Common myeloid progenitor, CD34-positive (primary cell): ENCODE measurements around the gene FOXL1.
"Not testable (repeated sequence)": the region's sequence is repeated elsewhere in the genome, so short reads cannot be mapped to it uniquely, and the experiment has no call there.

Experiments used
- CTCF ChIA-PET: fragments of 350-600 bp; sonication (Branson Sonifier 250); formaldehyde crosslinking; loops from one replicate; lab custom pipeline; 2021; ENCODE audit warnings: antibody characterized with exemption; lab: Charles Lee
- POLR2A ChIA-PET: fragments of 350-600 bp; sonication (Branson Sonifier 250); formaldehyde crosslinking; loops from one replicate; lab custom pipeline; 2021; ENCODE audit warnings: antibody characterized with exemption; lab: Charles Lee
- DNase-seq, 3 donors: peaks; one replicate each; pipeline versions ENCODE4 v3.0.0 to v3.0.0-alpha.2; 2013
- H3K27ac ChIP-seq, 2 experiments: 1 replicate in 1 of 2; 2 replicates in 1 of 2; pipeline ENCODE4 v1.7.0; 2013; ENCODE audit warnings: inconsistent platforms in 2 of 2, low read length in 2 of 2, mild to moderate bottlenecking in 2 of 2, low read depth in 1 of 2, moderate library complexity in 1 of 2; ENCODE audit not compliant: severe bottlenecking in 2 of 2, insufficient read depth in 1 of 2, poor library complexity in 1 of 2
- H3K27me3 ChIP-seq, 5 experiments: replicated peaks in 2 of 5; 1 replicate in 3 of 5; 2 replicates in 2 of 5; pipeline versions ENCODE4 v1.6.1 to v1.7.0; 2013; ENCODE audit warnings: low read length in 4 of 5, mild to moderate bottlenecking in 2 of 5, moderate library complexity in 2 of 5, inconsistent platforms in 1 of 5; ENCODE audit not compliant: insufficient read depth in 5 of 5, control insufficient read depth in 4 of 5
- H3K36me3 ChIP-seq, 4 experiments: 1 replicate in 2 of 4; 2 replicates in 2 of 4; pipeline versions ENCODE4 v1.6.1 to v1.7.0; 2013; ENCODE audit warnings: low read length in 3 of 4, control low read depth in 1 of 4, mild to moderate bottlenecking in 1 of 4; ENCODE audit not compliant: control insufficient read depth in 4 of 4, insufficient read depth in 4 of 4
- H3K4me1 ChIP-seq, 4 experiments: 1 replicate in 3 of 4; 2 replicates in 1 of 4; pipeline versions ENCODE4 v1.6.1 to v1.7.1; 2013; ENCODE audit warnings: low read length in 3 of 4, mild to moderate bottlenecking in 3 of 4, control low read depth in 1 of 4, inconsistent platforms in 1 of 4, moderate library complexity in 1 of 4; ENCODE audit not compliant: control insufficient read depth in 4 of 4, insufficient read depth in 4 of 4; ENCODE audit errors: control extremely low read depth in 1 of 4
- H3K4me3 ChIP-seq, 7 experiments: 1 replicate in 4 of 7; 2 replicates in 3 of 7; pipeline versions ENCODE4 v1.5.1 to v1.7.0; 2013; ENCODE audit warnings: mild to moderate bottlenecking in 7 of 7, low read length in 6 of 7, moderate library complexity in 6 of 7, inconsistent platforms in 2 of 7, low read depth in 2 of 7, control low read depth in 1 of 7; ENCODE audit not compliant: insufficient read depth in 4 of 7, control insufficient read depth in 1 of 7; ENCODE audit errors: extremely low read depth in 1 of 7
- H3K9me3 ChIP-seq, 5 experiments: 1 replicate in 4 of 5; 2 replicates in 1 of 5; pipeline versions ENCODE4 v1.6.1 to v1.7.1; 2013; ENCODE audit warnings: low read length in 4 of 5, mild to moderate bottlenecking in 2 of 5, inconsistent platforms in 1 of 5, low read depth in 1 of 5, moderate library complexity in 1 of 5; ENCODE audit not compliant: control insufficient read depth in 4 of 5, insufficient read depth in 2 of 5; ENCODE audit errors: control extremely low read depth in 1 of 5
- WGBS: methylation state at CpG from one replicate; pipeline ENCODE4 v1.1.5; 2013; ENCODE audit not compliant: insufficient coverage; 5-methylcytosine and 5-hydroxymethylcytosine counted together

The FOXL1 gene

DNA sequence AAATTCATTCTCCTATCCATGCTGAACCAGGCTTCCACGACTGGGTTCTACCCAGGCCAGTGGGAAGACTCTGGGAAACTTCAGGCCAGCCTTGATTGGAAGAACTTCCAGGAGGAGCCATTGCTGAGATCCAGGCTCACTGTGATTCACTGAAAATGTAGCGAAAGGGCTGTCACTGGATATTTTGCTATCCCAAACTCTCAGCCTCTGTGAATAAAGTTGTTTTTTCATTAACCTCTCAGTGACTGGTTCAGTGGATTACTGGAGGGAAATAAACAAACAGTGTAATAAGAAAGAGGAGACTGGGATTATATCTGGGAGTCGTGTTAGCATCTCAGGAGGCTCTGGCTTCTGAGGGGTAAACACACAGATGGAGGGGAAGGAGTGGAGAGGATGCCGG is 3.1 kb downstream of the FOXL1 start:
- H3K36me3 ChIP-seq: no peaks in the 10 kb centered on the region
- peaks cover 0 to 14% (median 5%) of the 10 kb centered on the region in 4 experiments for H3K4me1 ChIP-seq
- DNase-seq: no peak
- no peak overlapping the region for H3K27ac ChIP-seq
- 94% methylated on average over 4 of the region's 4 CpGs for WGBS
- CTCF ChIA-PET: interaction anchor here (2.1 kb wide), 1 partner anchor 17 kb away, joined by 6 read pairs; no protein-coding TSS in a partner anchor
- H3K27me3 ChIP-seq: peaks cover 2 to 78% (median 38%) of the 10 kb centered on the region in 5 experiments
- H3K9me3 ChIP-seq: no peaks in the 10 kb centered on the region
- no peak overlapping the region for H3K4me3 ChIP-seq
- POLR2A ChIA-PET: no interaction called here

GRCh38 chr16:86584071-86584685 is 5.8 kb downstream of the FOXL1 start:
- Histone ChIP-seq H3K9me3 (no peaks in the 10 kb centered on the region), H3K36me3 (no peaks in the 10 kb centered on the region), H3K4me3 (no peak overlapping the region), H3K27me3 (peaks cover 2 to 59% (median 21%) of the 10 kb centered on the region in 5 experiments), H3K27ac (no peak overlapping the region), H3K4me1 (peaks cover 0 to 4% (median 0%) of the 10 kb centered on the region in 4 experiments)
- ChIA-PET CTCF (no interaction called here), POLR2A (no interaction called here)
- 100% methylated on average over 5 of the region's 6 CpGs for WGBS
- DNase-seq: no peak

- ChIA-PET CTCF (no interaction called here), POLR2A (no interaction called here)
- DNase-seq: no peak
- peaks cover 2 to 59% (median 17%) of the 10 kb centered on the region in 5 experiments for H3K27me3 ChIP-seq
- no peaks in the 10 kb centered on the region for H3K4me1 ChIP-seq
- H3K4me3 ChIP-seq: no peak overlapping the region
- H3K9me3 ChIP-seq: no peaks in the 10 kb centered on the region
- no peaks in the 10 kb centered on the region for H3K36me3 ChIP-seq
- WGBS: 94% methylated on average over 12 of the region's 12 CpGs
- H3K27ac ChIP-seq: no peak overlapping the region
These were observed 6.7 kb downstream of the FOXL1 start for GRCh38 chr16:86584726-86585721.

DNA sequence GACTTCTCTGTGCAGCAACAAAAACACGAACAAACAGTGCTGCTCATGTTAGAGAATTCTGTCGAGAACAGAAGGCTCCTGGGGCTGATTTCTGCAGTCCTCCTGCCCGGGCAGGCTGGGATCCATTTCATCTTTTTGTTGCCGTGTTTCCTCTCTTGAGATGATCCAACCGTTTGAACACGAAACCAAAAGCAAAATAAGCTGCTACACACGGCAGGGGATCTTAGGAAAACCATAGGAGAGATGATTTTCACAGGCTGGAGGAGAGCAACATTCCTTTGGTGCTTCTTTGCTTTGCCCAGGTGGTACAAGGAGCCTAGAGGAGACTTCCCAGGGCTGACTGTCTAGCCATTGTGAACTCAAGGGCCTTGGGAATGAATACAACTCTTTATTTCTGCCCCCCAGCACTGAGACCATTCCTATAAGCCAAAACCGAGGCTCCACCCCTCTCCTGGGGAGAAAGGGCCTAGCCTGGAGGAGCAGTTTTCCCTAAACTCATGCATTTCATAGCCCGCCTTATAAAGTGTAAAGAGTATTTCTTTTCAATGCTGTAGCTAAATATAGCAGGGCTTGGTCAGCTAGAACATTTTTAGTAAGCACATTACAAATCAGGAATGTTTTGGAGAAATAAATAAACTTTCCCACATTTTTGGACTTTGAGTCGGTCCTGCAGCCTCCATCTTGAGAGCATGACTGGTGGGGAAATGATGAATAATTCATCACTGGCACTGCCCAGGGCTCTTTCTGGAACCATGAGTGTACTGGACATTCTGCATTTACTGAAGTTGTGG is 7.7 kb downstream of the FOXL1 start:
- ChIA-PET POLR2A (no interaction called here), CTCF (no interaction called here)
- H3K4me1 ChIP-seq: no peaks in the 10 kb centered on the region
- 93% methylated on average over 8 of the region's 10 CpGs for WGBS
- peaks cover 2 to 58% (median 14%) of the 10 kb centered on the region in 5 experiments for H3K27me3 ChIP-seq
- H3K9me3 ChIP-seq: no peaks in the 10 kb centered on the region
- no peak overlapping the region for H3K4me3 ChIP-seq
- DNase-seq: no peak
- no peak overlapping the region for H3K27ac ChIP-seq
- no peaks in the 10 kb centered on the region for H3K36me3 ChIP-seq

DNA sequence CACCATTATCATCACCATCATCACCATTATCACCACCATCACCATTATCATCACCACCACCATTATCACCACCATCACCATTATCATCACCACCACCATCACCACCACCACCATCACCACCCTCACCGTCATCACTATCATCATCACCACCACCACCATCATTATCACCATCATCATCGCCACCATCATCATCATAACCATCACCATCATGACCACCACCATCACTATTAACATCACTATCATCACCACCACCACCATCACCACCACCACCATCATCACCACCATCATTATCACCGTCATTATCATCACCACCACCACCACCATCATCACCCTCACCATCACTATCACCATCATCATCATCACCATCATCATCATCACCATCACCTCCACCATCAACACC is 9.1 kb downstream of the FOXL1 start:
- Histone ChIP-seq H3K36me3 (no peaks in the 10 kb centered on the region), H3K4me1 (no peaks in the 10 kb centered on the region), H3K4me3 (no peak overlapping the region), H3K9me3 (no peaks in the 10 kb centered on the region), H3K27me3 (peaks cover 0 to 57% (median 14%) of the 10 kb centered on the region in 5 experiments), H3K27ac (no peak overlapping the region)
- 95% methylated on average over 2 of the region's 3 CpGs for WGBS
- ChIA-PET CTCF (no interaction called here), POLR2A (no interaction called here)
- no peak for DNase-seq

- 100% methylated on average over 3 of the region's 3 CpGs for WGBS
- CTCF ChIA-PET, H3K9me3 ChIP-seq, DNase-seq, H3K36me3 ChIP-seq, H3K4me3 ChIP-seq, POLR2A ChIA-PET, H3K27ac ChIP-seq, H3K4me1 ChIP-seq: not testable (repeated sequence)
- peaks cover 0 to 59% (median 14%) of the 10 kb centered on the region in 5 experiments for H3K27me3 ChIP-seq
These were observed 9.6 kb downstream of the FOXL1 start for GRCh38 chr16:86587955-86588354.
